Inferior parietal cortex (tissue), 1 donor: ENCODE measurements around the gene ADAMTS9.

Experiments used
- DNase-seq: peaks from one replicate; pipeline ENCODE4 v3.0.0-alpha.2; 2016; ENCODE audit errors: extremely low spot score

ADAMTS9 gene

GRCh38 chr3:64490180-64490724 lies 197.5 kb downstream of the ADAMTS9 start:
- DNase-seq: no peak

GRCh38 chr3:64489361-64490044 lies 198.3 kb downstream of the ADAMTS9 start:
- DNase-seq: no peak

GRCh38 chr3:64488939-64489338 lies 198.9 kb downstream of the ADAMTS9 start:
- DNase-seq: no peak

- peak; percentile 95 for DNase-seq
Observed at GRCh38 chr3:64484289-64484992, 203.4 kb downstream of the ADAMTS9 start.

GRCh38 chr3:64483467-64483866 lies 204.3 kb downstream of the ADAMTS9 start:
- DNase-seq: no peak

- DNase-seq: no peak
Observed at GRCh38 chr3:64475037-64475436, 212.8 kb downstream of the ADAMTS9 start.

- DNase-seq: no peak
Observed at GRCh38 chr3:64473466-64473865, 214.3 kb downstream of the ADAMTS9 start.

GRCh38 chr3:64470436-64470835 lies 217.4 kb downstream of the ADAMTS9 start:
- no peak for DNase-seq

- DNase-seq: no peak
Observed at GRCh38 chr3:64467255-64467944, 220.4 kb downstream of the ADAMTS9 start.
